DMS79 treated with DMSO at 0.1 percent for 48 hours (cell line): ENCODE data around the gene TAS1R1.
"Not testable (repeated sequence)": the region's sequence is repeated elsewhere in the genome, so short reads cannot be mapped to it uniquely, and the experiment has no call there.

Experiments
- DNase-seq: peaks from one replicate; lab custom pipeline; 2025; lab: John Stamatoyannopoulos, UW

Gene TAS1R1

GRCh38 chr1:6521536-6521935 lies 33.6 kb upstream of the TAS1R1 start:
- peak; percentile 9 for DNase-seq

- peak; percentile 16 for DNase-seq
Measured at GRCh38 chr1:6523566-6523965, 31.5 kb upstream of the TAS1R1 start.

GRCh38 chr1:6526316-6526715 lies 28.8 kb upstream of the TAS1R1 start:
- no peak for DNase-seq

GRCh38 chr1:6528492-6528891 lies 26.6 kb upstream of the TAS1R1 start:
- no peak for DNase-seq

GRCh38 chr1:6530504-6531160 lies 24.5 kb upstream of the TAS1R1 start:
- no peak for DNase-seq

GRCh38 chr1:6531996-6532395 lies 23.1 kb upstream of the TAS1R1 start:
- no peak for DNase-seq

GRCh38 chr1:6534248-6534822 lies 20.8 kb upstream of the TAS1R1 start:
- DNase-seq = no peak

GRCh38 chr1:6535214-6535613 lies 19.9 kb upstream of the TAS1R1 start:
- no peak for DNase-seq

GRCh38 chr1:6536291-6536690 lies 18.8 kb upstream of the TAS1R1 start:
- DNase-seq = no peak

- no peak for DNase-seq
Measured at GRCh38 chr1:6538956-6539355, 16.2 kb upstream of the TAS1R1 start.

- DNase-seq = no peak
Measured at GRCh38 chr1:6544831-6545230, 10.3 kb upstream of the TAS1R1 start.

GRCh38 chr1:6545276-6546112 lies 9.6 kb upstream of the TAS1R1 start:
- DNase-seq = no peak

GRCh38 chr1:6546326-6546725 lies 8.8 kb upstream of the TAS1R1 start:
- no peak for DNase-seq

- DNase-seq = no peak
Measured at GRCh38 chr1:6547301-6547700, 7.8 kb upstream of the TAS1R1 start.

GRCh38 chr1:6554031-6554906 lies 838 bp upstream of the TAS1R1 start, which contains the start of gene NOL9:
Gene NOL9 (minus strand): TSS chr1:6554513. CDS start chr1:6554502, 11 bp downstream.
- peak; percentile 95 for DNase-seq

- DNase-seq = no peak
Measured at GRCh38 chr1:6557597-6557996, 2.5 kb downstream of the TAS1R1 start.

- not testable (repeated sequence) for DNase-seq
Measured at GRCh38 chr1:6559161-6559560, 4.1 kb downstream of the TAS1R1 start.

- no peak for DNase-seq
Measured at GRCh38 chr1:6560267-6560666, 5.2 kb downstream of the TAS1R1 start.

GRCh38 chr1:6569033-6569432 lies 13.9 kb downstream of the TAS1R1 start:
- DNase-seq = no peak

- no peak for DNase-seq
Measured at GRCh38 chr1:6570100-6570499, 15.0 kb downstream of the TAS1R1 start.

- no peak for DNase-seq
Measured at GRCh38 chr1:6570987-6571386, 15.9 kb downstream of the TAS1R1 start.
